T-cell (primary cell): ENCODE data around the gene RALGAPA2. TPM values are rescaled to one million over a fixed set of nuclear protein-coding genes. Genes with fewer than 3 reads are reported as not detected.

ENCODE experiments used
- ATAC-seq, 4 experiments: fragments of 200-7000 bp in 3 of 4; fragments of 150-1000 bp in 1 of 4; cut with Tn5 transposase; replicated peaks in 1 of 4; 1 replicate in 3 of 4; 2 replicates in 1 of 4; pipeline ENCODE4 v1.10.0; 2021; ENCODE audit warnings: moderate library complexity in 3 of 4, mild to moderate bottlenecking in 2 of 4, moderate number of reproducible peaks in 1 of 4
- CTCF ChIA-PET, 2 donors: fragments of 300-600 bp; sonication (Branson Sonifier 250); formaldehyde crosslinking; loops; one replicate each; lab custom pipeline; 2022; ENCODE audit warnings: antibody characterized with exemption in 2 of 2; lab: Charles Lee
- POLR2A ChIA-PET, 2 donors: fragments of 300-600 bp; sonication (Branson Sonifier 250); formaldehyde crosslinking; loops; one replicate each; lab custom pipeline; 2022; ENCODE audit warnings: antibody characterized with exemption in 2 of 2; lab: Charles Lee
- DNase-seq, 35 experiments: peaks; one replicate each; pipeline versions ENCODE4 v3.0.0 to v3.0.0-alpha.2; 2013 to 2023
- H3K27ac ChIP-seq: one replicate; pipeline ENCODE4 v1.5.1; 2013; ENCODE audit warnings: low read length
- H3K27me3 ChIP-seq, 2 experiments: replicated peaks in 1 of 2; 1 replicate in 1 of 2; 2 replicates in 1 of 2; pipeline versions ENCODE4 v1.6.1 to v1.7.0; 2013; ENCODE audit warnings: low read length in 1 of 2, mixed read lengths in 1 of 2; ENCODE audit not compliant: control insufficient read depth in 2 of 2, insufficient read depth in 2 of 2; ENCODE audit errors: extremely low read depth in 1 of 2
- H3K36me3 ChIP-seq, 2 donors: 1 replicate in 1 of 2; 2 replicates in 1 of 2; pipeline versions ENCODE4 v1.6.1 to v1.7.0; 2013; ENCODE audit warnings: low read length in 1 of 2; ENCODE audit not compliant: control insufficient read depth in 2 of 2, insufficient read depth in 1 of 2; ENCODE audit errors: extremely low read depth in 1 of 2
- H3K4me1 ChIP-seq, 2 experiments: 1 replicate in 1 of 2; 2 replicates in 1 of 2; pipeline versions ENCODE4 v1.6.1 to v1.7.0; 2013; ENCODE audit warnings: low read length in 2 of 2, mixed read lengths in 1 of 2; ENCODE audit not compliant: insufficient read depth in 2 of 2, control insufficient read depth in 1 of 2; ENCODE audit errors: extremely low read depth in 1 of 2
- H3K4me3 ChIP-seq, 2 donors: 1 replicate in 1 of 2; 2 replicates in 1 of 2; pipeline versions ENCODE4 v1.5.1 to v1.7.0; 2013; ENCODE audit warnings: mild to moderate bottlenecking in 2 of 2, low read length in 1 of 2, moderate library complexity in 1 of 2; ENCODE audit not compliant: control insufficient read depth in 1 of 2; ENCODE audit errors: extremely low read depth in 1 of 2
- H3K9me3 ChIP-seq: 2 replicates; pipeline ENCODE4 v1.7.0; 2013
- H3K27ac Mint-ChIP-seq, 2 donors: one replicate each; pipeline ENCODE4 v1.8.0; 2020 to 2021; ENCODE audit warnings: mild to moderate bottlenecking in 2 of 2, mixed read lengths in 2 of 2
- H3K27me3 Mint-ChIP-seq, 2 donors: one replicate each; pipeline ENCODE4 v1.8.0; 2021 to 2022; ENCODE audit warnings: mixed read lengths in 2 of 2
- H3K36me3 Mint-ChIP-seq: one replicate; pipeline ENCODE4 v1.8.0; 2021; ENCODE audit warnings: mixed read lengths
- H3K4me1 Mint-ChIP-seq, 3 donors: one replicate each; pipeline ENCODE4 v1.8.0; 2020 to 2022; ENCODE audit warnings: mixed read lengths in 3 of 3, mild to moderate bottlenecking in 1 of 3
- H3K4me3 Mint-ChIP-seq, 3 donors: one replicate each; pipeline ENCODE4 v1.8.0; 2020 to 2022; ENCODE audit warnings: mild to moderate bottlenecking in 3 of 3, mixed read lengths in 3 of 3, moderate library complexity in 3 of 3
- H3K9me3 Mint-ChIP-seq, 3 donors: one replicate each; pipeline ENCODE4 v1.8.0; 2020 to 2022; ENCODE audit warnings: mixed read lengths in 3 of 3
- WGBS: methylation state at CpG from one replicate; pipeline ENCODE4 v1.1.5; 2013; ENCODE audit warnings: missing lambda C conversion rate; ENCODE audit not compliant: insufficient coverage; 5-methylcytosine and 5-hydroxymethylcytosine counted together
- total RNA-seq, 35 experiments: library from RNA in 6 of 35; stranded (reverse) in 6 of 35; fragments of 120-200 nt in 1 of 35; gene quantifications; one replicate each; pipeline versions ENCODE4 v1.2.1 to v1.2.4 and lab custom pipeline; 2013 to 2026

RALGAPA2 gene
- total RNA-seq, 5 donors from 2014 or later (not counting 1 experiment from before 2014, with no cell fraction given), result 28.0 to 36.1 (median 31.7) TPM

GRCh38 chr20:20437314-20437713 is 275.1 kb downstream of the RALGAPA2 start:
- H3K36me3 ChIP-seq, result peaks cover 5 to 10% of the 10 kb centered on the region in 2 donors
- no peak for DNase-seq
- no peak for ATAC-seq
- Mint-ChIP-seq H3K27me3 (no peaks in the 10 kb centered on the region), H3K4me3 (no peak overlapping the region), H3K9me3 (no peaks in the 10 kb centered on the region), H3K27ac (no peak overlapping the region), H3K36me3 (peaks cover 57% of the 10 kb centered on the region), H3K4me1 (no peaks in the 10 kb centered on the region)
- H3K27ac ChIP-seq, result no peak overlapping the region
- no peaks in the 10 kb centered on the region for H3K4me1 ChIP-seq
- H3K27me3 ChIP-seq, result no peaks in the 10 kb centered on the region
- CTCF ChIA-PET, result no interaction called here
- no peaks in the 10 kb centered on the region for H3K9me3 ChIP-seq
- H3K4me3 ChIP-seq, result no peak overlapping the region
- 96% methylated on average over 7 of the region's 7 CpGs for WGBS
- POLR2A ChIA-PET, result no interaction called here

GRCh38 chr20:20436689-20437088 is 275.8 kb downstream of the RALGAPA2 start:
- H3K4me3 Mint-ChIP-seq, result no peak overlapping the region
- Histone ChIP-seq H3K27me3 (no peaks in the 10 kb centered on the region), H3K9me3 (no peaks in the 10 kb centered on the region), H3K27ac (no peak overlapping the region), H3K4me3 (no peak overlapping the region), H3K4me1 (no peaks in the 10 kb centered on the region), H3K36me3 (peaks cover 5 to 10% of the 10 kb centered on the region in 2 donors)
- 95% methylated on average over 12 of the region's 16 CpGs for WGBS
- H3K36me3 Mint-ChIP-seq, result peaks cover 59% of the 10 kb centered on the region
- H3K27me3 Mint-ChIP-seq, result no peaks in the 10 kb centered on the region
- no peak for DNase-seq
- CTCF ChIA-PET, result no interaction called here
- no peak overlapping the region for H3K27ac Mint-ChIP-seq
- H3K4me1 Mint-ChIP-seq, result no peaks in the 10 kb centered on the region
- no peaks in the 10 kb centered on the region for H3K9me3 Mint-ChIP-seq
- no peak for ATAC-seq
- POLR2A ChIA-PET, result no interaction called here

GRCh38 chr20:20435453-20435852 is 277.0 kb downstream of the RALGAPA2 start:
- no peak for DNase-seq
- ChIA-PET POLR2A (no interaction called here), CTCF (no interaction called here)
- H3K27ac Mint-ChIP-seq, result no peak overlapping the region
- peaks cover 57% of the 10 kb centered on the region for H3K36me3 Mint-ChIP-seq
- no peak overlapping the region for H3K4me3 Mint-ChIP-seq
- H3K27me3 Mint-ChIP-seq, result no peaks in the 10 kb centered on the region
- H3K4me1 Mint-ChIP-seq, result no peaks in the 10 kb centered on the region
- Histone ChIP-seq H3K4me1 (no peaks in the 10 kb centered on the region), H3K27ac (no peak overlapping the region), H3K9me3 (no peaks in the 10 kb centered on the region), H3K27me3 (no peaks in the 10 kb centered on the region), H3K36me3 (peaks cover 1 to 7% of the 10 kb centered on the region in 2 donors), H3K4me3 (no peak overlapping the region)
- H3K9me3 Mint-ChIP-seq, result no peaks in the 10 kb centered on the region
- ATAC-seq, result no peak
- WGBS, result 90% methylated on average over 6 of the region's 6 CpGs

GRCh38 chr20:20432618-20433286 is 279.7 kb downstream of the RALGAPA2 start:
- H3K36me3 ChIP-seq, result peaks cover 0 to 7% of the 10 kb centered on the region in 2 donors
- WGBS, result 100% methylated on average over 2 of the region's 5 CpGs
- no peaks in the 10 kb centered on the region for H3K9me3 ChIP-seq
- no peaks in the 10 kb centered on the region for H3K9me3 Mint-ChIP-seq
- H3K27ac Mint-ChIP-seq, result no peak overlapping the region
- no peaks in the 10 kb centered on the region for H3K27me3 ChIP-seq
- no peak overlapping the region for H3K4me3 Mint-ChIP-seq
- no peak overlapping the region for H3K27ac ChIP-seq
- peaks cover 50% of the 10 kb centered on the region for H3K36me3 Mint-ChIP-seq
- no peaks in the 10 kb centered on the region for H3K27me3 Mint-ChIP-seq
- ChIA-PET CTCF (no interaction called here), POLR2A (no interaction called here)
- H3K4me1 Mint-ChIP-seq, result no peaks in the 10 kb centered on the region
- H3K4me3 ChIP-seq, result no peak overlapping the region
- no peak for ATAC-seq
- H3K4me1 ChIP-seq, result no peaks in the 10 kb centered on the region
- DNase-seq, result no peak

GRCh38 chr20:20430066-20430465 is 282.4 kb downstream of the RALGAPA2 start:
- Histone ChIP-seq H3K4me3 (no peak overlapping the region), H3K27me3 (no peaks in the 10 kb centered on the region), H3K9me3 (no peaks in the 10 kb centered on the region), H3K27ac (no peak overlapping the region), H3K36me3 (no peaks in the 10 kb centered on the region), H3K4me1 (no peaks in the 10 kb centered on the region)
- Mint-ChIP-seq H3K9me3 (no peaks in the 10 kb centered on the region), H3K36me3 (peaks cover 38% of the 10 kb centered on the region), H3K27ac (no peak overlapping the region), H3K27me3 (no peaks in the 10 kb centered on the region), H3K4me3 (no peak overlapping the region), H3K4me1 (peaks cover 0 to 4% (median 0%) of the 10 kb centered on the region in 3 donors)
- POLR2A ChIA-PET, result no interaction called here
- CTCF ChIA-PET, result no interaction called here
- WGBS, result 85% methylated on average over 3 of the region's 3 CpGs
- no peak for DNase-seq
- no peak for ATAC-seq

GRCh38 chr20:20428067-20428466 is 284.4 kb downstream of the RALGAPA2 start:
- Mint-ChIP-seq H3K4me3 (no peak overlapping the region), H3K9me3 (no peaks in the 10 kb centered on the region), H3K4me1 (peaks cover 0 to 4% (median 0%) of the 10 kb centered on the region in 3 donors), H3K27me3 (no peaks in the 10 kb centered on the region), H3K27ac (no peak overlapping the region), H3K36me3 (peaks cover 37% of the 10 kb centered on the region)
- Histone ChIP-seq H3K27me3 (no peaks in the 10 kb centered on the region), H3K9me3 (no peaks in the 10 kb centered on the region), H3K4me1 (no peaks in the 10 kb centered on the region), H3K4me3 (no peak overlapping the region), H3K27ac (no peak overlapping the region), H3K36me3 (peaks cover 0 to 3% of the 10 kb centered on the region in 2 donors)
- no peak for DNase-seq
- ATAC-seq, result no peak
- ChIA-PET CTCF (interaction anchor here in 1 of 2 donors (0.6 kb wide), 1 partner anchor 50 kb away, joined by 4 read pairs; no protein-coding TSS in a partner anchor), POLR2A (no interaction called here)
- WGBS, result no CpG with 5 or more reads among the region's 3 CpGs
